Measurements from ENCODE around the gene APBB1IP.

APBB1IP gene

DNA sequence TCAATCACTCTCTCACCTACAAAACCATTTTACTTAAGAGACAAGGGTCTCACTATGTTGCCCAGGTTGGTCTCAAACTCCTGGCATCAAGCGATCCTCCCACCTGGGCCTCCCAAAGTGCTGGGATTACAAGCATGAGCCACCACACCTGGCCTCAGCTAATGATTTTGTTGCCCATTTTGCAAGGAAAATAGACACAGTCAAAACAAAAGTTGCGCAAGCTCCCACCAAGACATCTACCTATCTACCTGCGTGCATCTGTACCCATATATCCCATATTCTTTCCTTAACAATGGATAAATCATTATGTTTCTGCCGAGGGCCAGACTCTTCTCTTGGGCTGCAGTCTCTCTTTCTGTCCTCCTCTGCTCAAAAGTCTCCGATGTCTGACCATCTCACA, 67.3 kb downstream of the APBB1IP start:
- no peak overlapping the region for H3K4me3 ChIP-seq (ENCODE audit: low read depth, low read length)
- TF ChIP-seq CTCF (IDR thresholded peaks at IDR 0.05; ENCODE audit: control insufficient read depth, extremely low read depth, insufficient read depth), result no peak
- no peak for DNase-seq (ENCODE audit: low read depth)

- no peak for TF ChIP-seq CTCF (IDR thresholded peaks at IDR 0.05; ENCODE audit: control insufficient read depth, extremely low read depth, insufficient read depth)
- no peak overlapping the region for H3K4me3 ChIP-seq (ENCODE audit: low read depth, low read length)
- no peak for DNase-seq (ENCODE audit: low read depth)
Observed at GRCh38 chr10:26506736-26507135, 68.6 kb downstream of the APBB1IP start.

DNA sequence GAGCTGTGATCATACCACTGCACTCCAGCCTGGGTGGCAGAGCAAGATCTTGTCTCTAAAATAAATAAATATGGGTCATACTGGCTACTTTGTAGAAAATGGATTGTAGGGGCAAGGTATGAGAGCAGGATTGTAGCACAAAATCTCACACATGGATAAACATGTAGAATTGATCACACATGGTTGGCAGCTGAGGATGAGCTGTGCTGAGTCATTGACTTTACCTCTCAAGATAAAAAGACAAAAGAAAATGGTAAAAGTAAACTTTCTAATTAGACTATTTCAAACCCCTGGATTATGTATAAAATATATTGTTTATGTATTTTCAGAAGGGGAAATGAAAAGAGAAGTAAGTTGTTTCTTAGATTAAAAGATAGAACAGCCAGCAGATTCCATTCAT, 69.3 kb downstream of the APBB1IP start:
- DNase-seq (ENCODE audit: low read depth), result no peak
- H3K4me3 ChIP-seq (ENCODE audit: low read depth, low read length), result no peak overlapping the region
- no peak for TF ChIP-seq CTCF (IDR thresholded peaks at IDR 0.05; ENCODE audit: control insufficient read depth, extremely low read depth, insufficient read depth)

- no peak for TF ChIP-seq CTCF (IDR thresholded peaks at IDR 0.05; ENCODE audit: control insufficient read depth, extremely low read depth, insufficient read depth)
- DNase-seq (ENCODE audit: low read depth), result no peak
- no peak overlapping the region for H3K4me3 ChIP-seq (ENCODE audit: low read depth, low read length)
Observed at GRCh38 chr10:26508016-26508415, 69.9 kb downstream of the APBB1IP start.

GRCh38 chr10:26509307-26509706, 71.2 kb downstream of the APBB1IP start:
- no peak for TF ChIP-seq CTCF (IDR thresholded peaks at IDR 0.05; ENCODE audit: control insufficient read depth, extremely low read depth, insufficient read depth)
- DNase-seq (ENCODE audit: low read depth), result no peak
- no peak overlapping the region for H3K4me3 ChIP-seq (ENCODE audit: low read depth, low read length)

GRCh38 chr10:26513101-26513500, 75.0 kb downstream of the APBB1IP start:
- no peak for TF ChIP-seq CTCF (IDR thresholded peaks at IDR 0.05; ENCODE audit: control insufficient read depth, extremely low read depth, insufficient read depth)
- no peak overlapping the region for H3K4me3 ChIP-seq (ENCODE audit: low read depth, low read length)
- no peak for DNase-seq (ENCODE audit: low read depth)

DNA sequence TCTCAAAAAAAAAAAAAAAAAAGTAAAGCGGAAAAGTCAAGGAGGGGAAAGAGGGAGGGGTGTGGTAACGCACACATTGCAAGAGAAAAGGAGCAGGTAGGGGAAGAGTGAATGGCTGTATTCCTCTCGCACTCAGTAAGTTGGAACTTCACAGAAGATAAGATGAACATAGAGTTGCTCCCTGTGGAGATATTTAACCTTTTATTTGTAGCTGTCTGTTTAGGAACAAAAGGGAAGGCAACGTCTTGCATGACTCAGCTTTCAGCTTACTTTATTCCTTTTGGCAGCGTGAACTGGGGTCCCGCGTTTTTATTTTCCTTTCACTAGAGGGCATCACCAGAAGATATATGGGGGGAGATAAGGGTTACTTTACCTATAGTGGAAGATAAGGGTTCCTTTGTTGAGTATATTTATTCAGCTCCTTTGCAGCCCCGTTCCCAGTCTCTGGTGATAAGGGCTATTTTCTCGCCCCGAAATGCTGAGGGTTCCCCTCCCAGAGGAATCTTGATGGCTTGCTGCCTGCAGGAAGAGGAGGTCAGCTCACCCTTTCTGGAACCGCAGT, 78.5 kb downstream of the APBB1IP start:
- no peak for TF ChIP-seq CTCF (IDR thresholded peaks at IDR 0.05; ENCODE audit: control insufficient read depth, extremely low read depth, insufficient read depth)
- DNase-seq (ENCODE audit: low read depth), result no peak
- H3K4me3 ChIP-seq (ENCODE audit: low read depth, low read length), result no peak overlapping the region

Data from LNCaP clone FGC (cell line).